Frontal cortex (tissue), 4 donors: ENCODE data around the gene HBS1L. TPM values are rescaled to one million over a fixed set of nuclear protein-coding genes. Genes with fewer than 3 reads are reported as not detected.
"Not testable (repeated sequence)": the region's sequence is repeated elsewhere in the genome, so short reads cannot be mapped to it uniquely, and the experiment has no call there.

Source experiments
- DNase-seq, 2 donors: peaks; one replicate each; pipeline ENCODE4 v3.0.0; 2012; ENCODE audit warnings: low spot score in 2 of 2
- FAIRE-seq: peaks from 2 replicates; lab custom pipeline; 2012; peaks lifted over from hg19 to GRCh38; lab: Jason Lieb, UNC
- total RNA-seq: library from RNA; depleted of rRNA; stranded (reverse); fragments of >200 nt; gene quantifications from one replicate; pipeline ENCODE4 v1.2.3, GENCODE V29; 2014
- donor health status: control.
- donor health status: control.
- donor health status: control.

The HBS1L gene
- total RNA-seq, 1 donor from 2014 or later, result 116 TPM

- no peak for DNase-seq
- FAIRE-seq, result no peak
Observed at GRCh38 chr6:135084001-135084915, 29.6 kb upstream of the HBS1L start.

GRCh38 chr6:135081966-135082365 is 27.3 kb upstream of the HBS1L start:
- FAIRE-seq, result no peak
- no peak for DNase-seq

GRCh38 chr6:135075018-135075417 is 20.4 kb upstream of the HBS1L start:
- FAIRE-seq (no peak), DNase-seq (no peak)

- FAIRE-seq, result no peak
- no peak for DNase-seq
Observed at GRCh38 chr6:135073756-135074393, 19.3 kb upstream of the HBS1L start.

- DNase-seq (no peak), FAIRE-seq (no peak)
Observed at GRCh38 chr6:135073217-135073616, 18.6 kb upstream of the HBS1L start.

- no peak for FAIRE-seq
- DNase-seq, result no peak
Observed at GRCh38 chr6:135072753-135073152, 18.1 kb upstream of the HBS1L start.

- FAIRE-seq (no peak), DNase-seq (no peak)
Observed at GRCh38 chr6:135071541-135071940, 16.9 kb upstream of the HBS1L start.

- FAIRE-seq, result no peak
Observed at GRCh38 chr6:135067911-135068310, 13.3 kb upstream of the HBS1L start.

GRCh38 chr6:135066806-135067205 is 12.2 kb upstream of the HBS1L start:
- DNase-seq (no peak), FAIRE-seq (no peak)

More at GRCh38 chr6:135067911-135068310, 13.3 kb upstream of the HBS1L start:
- no peak for DNase-seq

GRCh38 chr6:135066397-135066796 is 11.8 kb upstream of the HBS1L start:
- FAIRE-seq, result no peak
- DNase-seq, result no peak

- FAIRE-seq (no peak), DNase-seq (no peak)
Observed at GRCh38 chr6:135064586-135064985, 10.0 kb upstream of the HBS1L start.

- no peak for DNase-seq
- FAIRE-seq, result no peak
Observed at GRCh38 chr6:135063926-135064325, 9.3 kb upstream of the HBS1L start.

- no peak for FAIRE-seq
Observed at GRCh38 chr6:135062735-135063134, 8.1 kb upstream of the HBS1L start.

GRCh38 chr6:135060076-135060475 is 5.5 kb upstream of the HBS1L start:
- FAIRE-seq (no peak), DNase-seq (no peak)

More at GRCh38 chr6:135062735-135063134, 8.1 kb upstream of the HBS1L start:
- DNase-seq, result no peak

- not testable (repeated sequence) for FAIRE-seq, DNase-seq
Observed at GRCh38 chr6:135058299-135058698, 3.7 kb upstream of the HBS1L start.

- DNase-seq (no peak), FAIRE-seq (no peak)
Observed at GRCh38 chr6:135056632-135057031, 2.0 kb upstream of the HBS1L start.

GRCh38 chr6:135054226-135054568 is 425 bp downstream of the HBS1L start:
- FAIRE-seq (no peak), DNase-seq (peak in 1 of 2 donors; percentile 11)

- DNase-seq, result no peak
- FAIRE-seq, result no peak
Observed at GRCh38 chr6:135053406-135053805, 1.2 kb downstream of the HBS1L start.

GRCh38 chr6:135052939-135053338 is 1.7 kb downstream of the HBS1L start:
- no peak for FAIRE-seq
- DNase-seq, result no peak

- DNase-seq (no peak), FAIRE-seq (no peak)
Observed at GRCh38 chr6:135048915-135049314, 5.7 kb downstream of the HBS1L start.

GRCh38 chr6:135047336-135047735 is 7.3 kb downstream of the HBS1L start:
- FAIRE-seq (no peak), DNase-seq (no peak)
